Esophagus muscularis mucosa (tissue), 3 donors: ENCODE data around the gene ADCY9.

Experiments used
- POLR2A ChIP-seq: fragments of 450-650 bp; IDR thresholded peaks from one replicate; pipeline ENCODE4 v1.6.1; 2017; ENCODE audit warnings: antibody characterized with exemption, moderate library complexity, mild to moderate bottlenecking, low read depth
- POLR2AphosphoS5 ChIP-seq, 2 donors: sonication (generic); formaldehyde crosslinking; IDR thresholded peaks; one replicate each; pipeline ENCODE4 v1.6.1; 2017; ENCODE audit warnings: antibody characterized with exemption in 2 of 2
- TF ChIP-seq, protein P1 (sequence below), 3 experiments: fragments of 200-600 bp in 2 of 3; fragments of 450-650 bp in 1 of 3; sonication (generic) in 2 of 3; IDR thresholded peaks; one replicate each; pipeline ENCODE4 v1.5.1; 2017 to 2019; ENCODE audit warnings: antibody characterized with exemption in 3 of 3, mild to moderate bottlenecking in 2 of 3, moderate library complexity in 1 of 3

DNA sequence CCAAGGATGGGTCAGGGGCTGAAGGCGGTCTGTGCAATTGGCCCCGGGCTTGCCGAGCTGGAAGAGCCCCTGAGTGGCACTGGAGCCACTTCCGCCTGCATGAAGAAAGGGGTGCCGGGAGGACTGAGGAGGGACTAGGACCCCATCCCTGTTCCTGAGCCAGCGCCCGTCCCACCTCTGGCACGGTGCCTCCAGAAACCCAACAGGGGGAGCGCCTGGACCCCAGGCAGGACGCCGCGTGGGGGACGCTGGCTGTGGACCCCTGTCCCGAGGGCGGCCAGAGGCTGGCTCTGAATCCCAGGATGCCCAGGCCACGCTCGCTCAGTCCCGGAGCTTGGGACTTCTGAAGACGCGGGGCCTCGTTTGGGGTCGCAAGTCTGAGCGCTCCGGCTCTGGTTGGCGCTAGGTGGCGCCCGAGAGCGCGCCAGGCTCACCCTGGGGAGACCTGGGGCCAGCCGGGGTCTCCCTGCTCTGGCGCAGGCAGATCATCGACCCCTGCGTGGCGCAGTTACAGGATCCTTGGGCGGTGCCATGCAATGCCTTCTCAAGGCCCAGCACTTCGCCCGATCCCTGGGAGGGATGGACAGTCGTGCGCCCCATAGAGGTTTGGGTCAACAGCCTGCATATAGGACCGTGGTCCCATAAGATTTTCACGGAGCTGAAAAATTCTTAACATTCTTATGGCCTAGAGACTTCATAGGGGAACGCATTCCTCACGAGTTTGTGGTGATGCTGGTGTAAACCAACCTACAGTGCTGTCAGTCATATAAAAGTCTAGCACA lies 177.2 kb downstream of the ADCY9 start:
- TF ChIP-seq, protein P1, sequence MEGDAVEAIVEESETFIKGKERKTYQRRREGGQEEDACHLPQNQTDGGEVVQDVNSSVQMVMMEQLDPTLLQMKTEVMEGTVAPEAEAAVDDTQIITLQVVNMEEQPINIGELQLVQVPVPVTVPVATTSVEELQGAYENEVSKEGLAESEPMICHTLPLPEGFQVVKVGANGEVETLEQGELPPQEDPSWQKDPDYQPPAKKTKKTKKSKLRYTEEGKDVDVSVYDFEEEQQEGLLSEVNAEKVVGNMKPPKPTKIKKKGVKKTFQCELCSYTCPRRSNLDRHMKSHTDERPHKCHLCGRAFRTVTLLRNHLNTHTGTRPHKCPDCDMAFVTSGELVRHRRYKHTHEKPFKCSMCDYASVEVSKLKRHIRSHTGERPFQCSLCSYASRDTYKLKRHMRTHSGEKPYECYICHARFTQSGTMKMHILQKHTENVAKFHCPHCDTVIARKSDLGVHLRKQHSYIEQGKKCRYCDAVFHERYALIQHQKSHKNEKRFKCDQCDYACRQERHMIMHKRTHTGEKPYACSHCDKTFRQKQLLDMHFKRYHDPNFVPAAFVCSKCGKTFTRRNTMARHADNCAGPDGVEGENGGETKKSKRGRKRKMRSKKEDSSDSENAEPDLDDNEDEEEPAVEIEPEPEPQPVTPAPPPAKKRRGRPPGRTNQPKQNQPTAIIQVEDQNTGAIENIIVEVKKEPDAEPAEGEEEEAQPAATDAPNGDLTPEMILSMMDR (IDR thresholded peaks at IDR 0.05), result peak; percentile 69 to 96 (median 88)
- no peak for TF ChIP-seq POLR2A
- TF ChIP-seq POLR2AphosphoS5 (IDR thresholded peaks at IDR 0.05), result no peak
